Stomach (tissue), 9 donors: ENCODE results near the gene ZNRF3. TPM values are rescaled to one million over a fixed set of nuclear protein-coding genes. Genes with fewer than 3 reads are reported as not detected.
"Not testable (repeated sequence)": the region's sequence is repeated elsewhere in the genome, so short reads cannot be mapped to it uniquely, and the experiment has no call there.

Experiments used
- DNase-seq, 2 donors: peaks; one replicate each; pipeline versions ENCODE4 v3.0.0 to v3.0.0-alpha.2; 2013 to 2019
- H3K27ac ChIP-seq, 5 donors: fragments of 200-600 bp in 4 of 5; sonication (generic) in 4 of 5; one replicate each; pipeline ENCODE4 v1.5.1; 2013 to 2019; ENCODE audit warnings: mild to moderate bottlenecking in 1 of 5, moderate library complexity in 1 of 5
- H3K27me3 ChIP-seq, 3 donors: fragments of 200-600 bp; sonication (generic); one replicate each; pipeline ENCODE4 v1.5.1; 2017 to 2019; ENCODE audit warnings: mixed run types in 1 of 3
- H3K36me3 ChIP-seq, 4 donors: fragments of 200-600 bp; sonication (generic); 1 replicate in 3 of 4; 2 replicates in 1 of 4; pipeline ENCODE4 v1.5.1; 2016 to 2019
- H3K4me1 ChIP-seq, 4 donors: fragments of 200-600 bp; sonication (generic); one replicate each; pipeline ENCODE4 v1.5.1; 2016 to 2019
- H3K4me3 ChIP-seq, 4 donors: fragments of 200-600 bp; sonication (generic) in 3 of 4; one replicate each; pipeline ENCODE4 v1.5.1; 2016 to 2019; ENCODE audit warnings: mild to moderate bottlenecking in 1 of 4
- H3K9me3 ChIP-seq, 4 donors: fragments of 200-600 bp; sonication (generic); one replicate each; pipeline ENCODE4 v1.5.1; 2016 to 2019
- EP300 ChIP-seq: sonication (generic); formaldehyde crosslinking; IDR thresholded peaks from one replicate; pipeline ENCODE4 v1.6.1; 2017; ENCODE audit warnings: antibody characterized with exemption
- POLR2A ChIP-seq, 4 donors: fragments of 450-650 bp; IDR thresholded peaks; one replicate each; pipeline ENCODE4 v1.6.1; 2016; ENCODE audit warnings: antibody characterized with exemption in 4 of 4, control low read depth in 2 of 4, mild to moderate bottlenecking in 1 of 4, moderate library complexity in 1 of 4
- POLR2AphosphoS5 ChIP-seq, 3 donors: sonication (generic); formaldehyde crosslinking; IDR thresholded peaks; one replicate each; pipeline ENCODE4 v1.6.1; 2016; ENCODE audit warnings: antibody characterized with exemption in 3 of 3
- WGBS, 5 donors: extraction: QIAGEN DNeasy Blood & Tissue Kit in 3 of 5; methylation state at CpG; one replicate each; pipeline versions ENCODE4 v1.1.5 to v1.1.7; 2013 to 2018; 5-methylcytosine and 5-hydroxymethylcytosine counted together
- intact Hi-C: fragments of 100-400 bp; cut with DNase I; formaldehyde crosslinking; loops from one replicate; pipeline ENCODE4 v1.15.1; 2023; ENCODE audit warnings: low total_unique reads
- polyA plus RNA-seq, 3 donors: library from polyadenylated mRNA; stranded (reverse); fragments of 200-250 nt; gene quantifications; one replicate each; pipeline ENCODE4 v1.2.3, GENCODE V29; 2013
- total RNA-seq, 5 donors: library from RNA; depleted of rRNA; stranded (reverse); fragments of >200 nt; gene quantifications; one replicate each; pipeline versions ENCODE4 v1.1.0 to v1.2.3, GENCODE V29; 2014 to 2016
- TF ChIP-seq, protein P1 (sequence below), 7 experiments: fragments of 450-650 bp in 4 of 7; fragments of 200-600 bp in 3 of 7; sonication (generic) in 3 of 7; IDR thresholded peaks; one replicate each; pipeline ENCODE4 v1.5.1; 2016 to 2019; ENCODE audit warnings: antibody characterized with exemption in 7 of 7, control low read depth in 2 of 7, mild to moderate bottlenecking in 1 of 7
- donor health status: healthy with polysubstance abuse.
- donor health status: Bipolar disorder and iron deficiency.
- donor health status: healthy.

The ZNRF3 gene
- total and polyA plus RNA-seq, 8 donors, result 1.4 to 52.7 (median 3.6) TPM

- intact Hi-C loops, result no loop called here
- no peak overlapping the region for H3K4me3 ChIP-seq
- H3K9me3 ChIP-seq, result peaks cover 0 to 12% (median 8%) of the 10 kb centered on the region in 4 donors
- no peak for DNase-seq
- H3K27ac ChIP-seq, result no peak overlapping the region
- TF ChIP-seq POLR2AphosphoS5 (IDR thresholded peaks at IDR 0.05) (no peak), EP300 (no peak), POLR2A (IDR thresholded peaks at IDR 0.05) (no peak)
- TF ChIP-seq, protein P1, sequence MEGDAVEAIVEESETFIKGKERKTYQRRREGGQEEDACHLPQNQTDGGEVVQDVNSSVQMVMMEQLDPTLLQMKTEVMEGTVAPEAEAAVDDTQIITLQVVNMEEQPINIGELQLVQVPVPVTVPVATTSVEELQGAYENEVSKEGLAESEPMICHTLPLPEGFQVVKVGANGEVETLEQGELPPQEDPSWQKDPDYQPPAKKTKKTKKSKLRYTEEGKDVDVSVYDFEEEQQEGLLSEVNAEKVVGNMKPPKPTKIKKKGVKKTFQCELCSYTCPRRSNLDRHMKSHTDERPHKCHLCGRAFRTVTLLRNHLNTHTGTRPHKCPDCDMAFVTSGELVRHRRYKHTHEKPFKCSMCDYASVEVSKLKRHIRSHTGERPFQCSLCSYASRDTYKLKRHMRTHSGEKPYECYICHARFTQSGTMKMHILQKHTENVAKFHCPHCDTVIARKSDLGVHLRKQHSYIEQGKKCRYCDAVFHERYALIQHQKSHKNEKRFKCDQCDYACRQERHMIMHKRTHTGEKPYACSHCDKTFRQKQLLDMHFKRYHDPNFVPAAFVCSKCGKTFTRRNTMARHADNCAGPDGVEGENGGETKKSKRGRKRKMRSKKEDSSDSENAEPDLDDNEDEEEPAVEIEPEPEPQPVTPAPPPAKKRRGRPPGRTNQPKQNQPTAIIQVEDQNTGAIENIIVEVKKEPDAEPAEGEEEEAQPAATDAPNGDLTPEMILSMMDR (IDR thresholded peaks at IDR 0.05), result no peak
- no peaks in the 10 kb centered on the region for H3K36me3 ChIP-seq
- 50 to 75% (median 59%) methylated on average over 1 of the region's 1 CpG for WGBS, 5 donors
- no peaks in the 10 kb centered on the region for H3K27me3 ChIP-seq
- peaks cover 12 to 51% (median 31%) of the 10 kb centered on the region in 4 donors for H3K4me1 ChIP-seq
Measured at GRCh38 chr22:28948424-28948823, 65.1 kb downstream of the ZNRF3 start.

DNA sequence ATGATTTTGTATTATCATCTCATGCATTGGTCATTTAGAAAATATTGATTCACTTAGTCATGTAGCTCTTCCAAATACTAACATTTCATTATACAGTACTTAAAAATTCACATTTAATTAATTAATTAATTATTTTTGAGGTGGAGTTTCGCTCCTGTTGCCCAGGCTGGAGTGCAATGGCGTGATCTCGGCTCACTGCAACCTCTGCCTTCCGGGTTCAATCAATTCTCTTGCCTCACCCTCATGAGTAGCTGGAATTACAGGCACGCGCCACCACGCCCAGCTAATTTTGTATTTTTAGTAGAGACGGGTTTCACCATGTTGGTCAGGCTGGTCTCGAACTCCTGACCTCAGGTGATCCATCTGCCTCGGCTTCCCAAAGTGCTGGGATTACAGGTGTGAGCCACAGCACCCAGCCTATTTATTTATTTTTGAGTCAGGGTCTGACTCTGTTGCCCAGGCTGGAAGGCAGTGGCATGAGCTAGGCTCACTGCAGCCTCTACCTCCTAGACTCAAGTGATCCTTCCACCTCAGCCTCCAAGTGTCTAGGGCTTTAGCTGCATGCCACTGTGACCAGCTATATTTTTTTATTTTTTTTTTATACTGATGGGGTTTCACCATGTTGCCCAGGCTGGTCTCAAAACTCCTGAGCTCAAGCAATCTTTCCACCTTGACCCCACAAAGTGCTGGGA lies 65.6 kb downstream of the ZNRF3 start:
- H3K36me3 ChIP-seq, DNase-seq, H3K27me3 ChIP-seq, H3K4me3 ChIP-seq, intact Hi-C loops, H3K27ac ChIP-seq: not testable (repeated sequence)
- H3K9me3 ChIP-seq, result peaks cover 0 to 12% (median 8%) of the 10 kb centered on the region in 4 donors
- 82 to 99% (median 96%) methylated on average over 10 of the region's 10 CpGs for WGBS, 5 donors
- peaks cover 12 to 51% (median 28%) of the 10 kb centered on the region in 4 donors for H3K4me1 ChIP-seq

GRCh38 chr22:28949788-28950187 lies 66.4 kb downstream of the ZNRF3 start:
- TF ChIP-seq POLR2AphosphoS5 (IDR thresholded peaks at IDR 0.05), result no peak
- no peak for TF ChIP-seq EP300
- Histone ChIP-seq H3K27me3 (no peaks in the 10 kb centered on the region), H3K4me3 (no peak overlapping the region), H3K36me3 (no peaks in the 10 kb centered on the region), H3K4me1 (peaks cover 12 to 51% (median 27%) of the 10 kb centered on the region in 4 donors), H3K27ac (no peak overlapping the region), H3K9me3 (peaks cover 0 to 12% (median 8%) of the 10 kb centered on the region in 4 donors)
- DNase-seq, result no peak
- WGBS, 5 donors, result 83 to 87% (median 85%) methylated on average over 5 of the region's 5 CpGs
- intact Hi-C loops, result no loop called here

GRCh38 chr22:28950617-28951411 lies 67.4 kb downstream of the ZNRF3 start:
- Histone ChIP-seq H3K27ac (no peak overlapping the region), H3K9me3 (peaks cover 0 to 12% (median 8%) of the 10 kb centered on the region in 4 donors), H3K4me1 (peaks cover 12 to 60% (median 29%) of the 10 kb centered on the region in 4 donors), H3K4me3 (no peak overlapping the region), H3K27me3 (no peaks in the 10 kb centered on the region), H3K36me3 (no peaks in the 10 kb centered on the region)
- DNase-seq, result no peak
- WGBS, 5 donors, result 85 to 93% (median 87%) methylated on average over 7 of the region's 7 CpGs
- no peak for TF ChIP-seq EP300
- TF ChIP-seq POLR2A (IDR thresholded peaks at IDR 0.05), result no peak
- TF ChIP-seq, protein P1 (IDR thresholded peaks at IDR 0.05), result no peak
- no peak for TF ChIP-seq POLR2AphosphoS5 (IDR thresholded peaks at IDR 0.05)
- intact Hi-C loops, result no loop called here

DNA sequence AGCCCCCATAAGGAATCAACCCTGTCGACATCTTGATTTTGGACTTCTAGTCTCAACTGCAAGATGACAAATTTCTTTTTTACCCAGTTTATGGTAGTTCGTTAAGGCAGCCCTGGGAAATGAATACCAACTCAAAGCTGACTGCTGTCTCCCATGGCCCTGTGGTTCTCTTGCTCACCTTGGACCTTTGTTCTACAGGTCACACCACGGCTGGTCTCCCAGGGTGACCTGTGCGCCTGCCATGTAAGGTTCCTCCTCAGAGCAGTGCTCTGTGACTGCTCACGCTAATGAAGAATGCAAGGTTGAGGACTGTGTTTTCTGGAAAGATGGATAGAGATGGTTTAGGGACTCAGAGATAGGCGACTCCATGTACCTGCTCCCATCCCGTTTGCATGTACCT lies 68.2 kb downstream of the ZNRF3 start:
- Histone ChIP-seq H3K36me3 (no peaks in the 10 kb centered on the region), H3K4me1 (peaks cover 12 to 67% (median 33%) of the 10 kb centered on the region in 4 donors), H3K27ac (no peak overlapping the region), H3K27me3 (no peaks in the 10 kb centered on the region), H3K4me3 (no peak overlapping the region), H3K9me3 (peaks cover 0 to 11% (median 8%) of the 10 kb centered on the region in 4 donors)
- 85 to 90% (median 88%) methylated on average over 7 of the region's 7 CpGs for WGBS, 5 donors
- intact Hi-C loops, result no loop called here
- no peak for TF ChIP-seq POLR2A (IDR thresholded peaks at IDR 0.05)
- TF ChIP-seq, protein P1 (IDR thresholded peaks at IDR 0.05), result no peak
- no peak for DNase-seq
